Measurements from ENCODE around the gene NR6A1.

The NR6A1 gene

GRCh38 chr9:124485936-124486335 is 285.2 kb downstream of the NR6A1 start:
- Histone ChIP-seq H3F3A (ENCODE audit: control insufficient read depth, insufficient read depth) (no peaks in the 10 kb centered on the region), H3K27ac (ENCODE audit: low read depth, low read length) (no peak overlapping the region), H3K9me3 (ENCODE audit: control insufficient read depth, insufficient read depth, low read length) (no peaks in the 10 kb centered on the region), H3K4me2 (ENCODE audit: low read length) (no peak overlapping the region), H3K36me3 (ENCODE audit: control insufficient read depth, low read length) (no peaks in the 10 kb centered on the region), H3K9me2 (replicated peaks; ENCODE audit: control insufficient read depth, low read length) (no peaks in the 10 kb centered on the region), H3K79me2 (ENCODE audit: control insufficient read depth, low read length) (no peaks in the 10 kb centered on the region), H4K20me1 (ENCODE audit: control insufficient read depth, insufficient read depth, low read depth, low read length) (no peaks in the 10 kb centered on the region), H3K27me3 (ENCODE audit: control insufficient read depth, low read length) (no peaks in the 10 kb centered on the region), H3K4me1 (ENCODE audit: control insufficient read depth, low read length) (no peaks in the 10 kb centered on the region), H3K4me3 (ENCODE audit: low read length) (no peak overlapping the region)
- TF ChIP-seq CTCF (IDR thresholded peaks at IDR 0.05; ENCODE audit: low read depth, low read length, poor library complexity, severe bottlenecking) (no peak), EZH2phosphoT487 (IDR thresholded peaks at IDR 0.05; ENCODE audit: borderline replicate concordance, low read length) (no peak)

- no peak overlapping the region for H3K27ac ChIP-seq (ENCODE audit: low read depth, low read length)
- peaks cover 4% of the 10 kb centered on the region for H3K4me1 ChIP-seq (ENCODE audit: control insufficient read depth, low read length)
- H3F3A ChIP-seq (ENCODE audit: control insufficient read depth, insufficient read depth) = no peaks in the 10 kb centered on the region
- no peak for TF ChIP-seq EZH2phosphoT487 (IDR thresholded peaks at IDR 0.05; ENCODE audit: borderline replicate concordance, low read length)
- TF ChIP-seq CTCF (IDR thresholded peaks at IDR 0.05; ENCODE audit: low read depth, low read length, poor library complexity, severe bottlenecking) = no peak
- H3K27me3 ChIP-seq (ENCODE audit: control insufficient read depth, low read length) = no peaks in the 10 kb centered on the region
- H3K9me3 ChIP-seq (ENCODE audit: control insufficient read depth, insufficient read depth, low read length) = no peaks in the 10 kb centered on the region
- H4K20me1 ChIP-seq (ENCODE audit: control insufficient read depth, insufficient read depth, low read depth, low read length) = no peaks in the 10 kb centered on the region
- H3K36me3 ChIP-seq (ENCODE audit: control insufficient read depth, low read length) = no peaks in the 10 kb centered on the region
- no peaks in the 10 kb centered on the region for H3K79me2 ChIP-seq (ENCODE audit: control insufficient read depth, low read length)
- no peak overlapping the region for H3K4me3 ChIP-seq (ENCODE audit: low read length)
- H3K9me2 ChIP-seq (replicated peaks; ENCODE audit: control insufficient read depth, low read length) = no peaks in the 10 kb centered on the region
- no peak overlapping the region for H3K4me2 ChIP-seq (ENCODE audit: low read length)
Observed at GRCh38 chr9:124485201-124485600, 285.9 kb downstream of the NR6A1 start.

GRCh38 chr9:124483481-124483880 is 287.6 kb downstream of the NR6A1 start:
- Histone ChIP-seq H3K9me3 (ENCODE audit: control insufficient read depth, insufficient read depth, low read length) (no peaks in the 10 kb centered on the region), H3K36me3 (ENCODE audit: control insufficient read depth, low read length) (no peaks in the 10 kb centered on the region), H3K9me2 (replicated peaks; ENCODE audit: control insufficient read depth, low read length) (no peaks in the 10 kb centered on the region), H3K4me2 (ENCODE audit: low read length) (no peak overlapping the region), H3K27me3 (ENCODE audit: control insufficient read depth, low read length) (no peaks in the 10 kb centered on the region), H3K79me2 (ENCODE audit: control insufficient read depth, low read length) (no peaks in the 10 kb centered on the region), H4K20me1 (ENCODE audit: control insufficient read depth, insufficient read depth, low read depth, low read length) (no peaks in the 10 kb centered on the region), H3K27ac (ENCODE audit: low read depth, low read length) (no peak overlapping the region), H3K4me3 (ENCODE audit: low read length) (no peak overlapping the region), H3F3A (ENCODE audit: control insufficient read depth, insufficient read depth) (no peaks in the 10 kb centered on the region), H3K4me1 (ENCODE audit: control insufficient read depth, low read length) (peaks cover 8% of the 10 kb centered on the region)
- TF ChIP-seq CTCF (IDR thresholded peaks at IDR 0.05; ENCODE audit: low read depth, low read length, poor library complexity, severe bottlenecking) (no peak), EZH2phosphoT487 (IDR thresholded peaks at IDR 0.05; ENCODE audit: borderline replicate concordance, low read length) (no peak)
